ACHN (cell line): ENCODE results near the gene MYCN.

Experiments used
- DNase-seq: peaks from one replicate; pipeline ENCODE4 v3.0.0-alpha.2; 2015
- in situ Hi-C: cut with HindIII; loops from 2 replicates; pipeline ENCODE4 v1.10.0; 2017; ENCODE audit warnings: low sequenced_read_pairs, low pct_ligation_motif_present, low pct_unique_long_range_greater_than_20kb

MYCN gene

GRCh38 chr2:15984368-15985255 lies 44.3 kb downstream of the MYCN start:
- in situ Hi-C loops, result no loop called here
- no peak for DNase-seq

- in situ Hi-C loops, result no loop called here
- DNase-seq, result no peak
These were observed 45.2 kb downstream of the MYCN start for GRCh38 chr2:15985531-15985930.

DNA sequence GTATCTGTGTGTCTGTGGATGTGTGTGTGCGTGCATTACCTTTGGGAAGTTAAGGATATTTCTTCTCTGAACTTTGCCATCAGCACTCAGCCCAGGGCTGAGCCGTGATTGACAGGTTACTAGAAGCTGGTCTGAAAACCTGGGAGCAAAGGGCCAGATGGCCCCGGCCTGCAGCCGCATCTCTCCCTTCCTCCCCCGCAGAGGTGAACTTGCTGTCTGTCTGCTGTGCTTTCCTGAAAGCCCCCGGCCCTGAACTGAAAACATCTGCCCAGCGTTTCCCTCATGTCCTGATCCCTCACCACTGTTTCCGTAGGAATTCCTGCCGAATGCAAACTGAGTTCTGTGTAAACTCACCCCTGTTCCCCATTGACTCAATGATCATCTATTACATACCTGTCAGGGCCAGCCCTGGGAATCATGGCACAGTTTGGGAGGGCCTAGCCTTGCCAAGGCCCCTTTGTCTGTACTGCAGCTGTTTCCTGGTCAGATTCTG lies 45.8 kb downstream of the MYCN start:
- in situ Hi-C loops, result no loop called here
- no peak for DNase-seq

GRCh38 chr2:15986644-15987043 lies 46.3 kb downstream of the MYCN start:
- in situ Hi-C loops, result no loop called here
- DNase-seq, result no peak

GRCh38 chr2:15988733-15989132 lies 48.4 kb downstream of the MYCN start:
- DNase-seq, result no peak
- in situ Hi-C loops, result no loop called here

GRCh38 chr2:15989559-15989958 lies 49.2 kb downstream of the MYCN start:
- in situ Hi-C loops, result no loop called here
- no peak for DNase-seq

- DNase-seq, result no peak
- in situ Hi-C loops, result no loop called here
These were observed 50.1 kb downstream of the MYCN start for GRCh38 chr2:15990151-15991101.

DNA sequence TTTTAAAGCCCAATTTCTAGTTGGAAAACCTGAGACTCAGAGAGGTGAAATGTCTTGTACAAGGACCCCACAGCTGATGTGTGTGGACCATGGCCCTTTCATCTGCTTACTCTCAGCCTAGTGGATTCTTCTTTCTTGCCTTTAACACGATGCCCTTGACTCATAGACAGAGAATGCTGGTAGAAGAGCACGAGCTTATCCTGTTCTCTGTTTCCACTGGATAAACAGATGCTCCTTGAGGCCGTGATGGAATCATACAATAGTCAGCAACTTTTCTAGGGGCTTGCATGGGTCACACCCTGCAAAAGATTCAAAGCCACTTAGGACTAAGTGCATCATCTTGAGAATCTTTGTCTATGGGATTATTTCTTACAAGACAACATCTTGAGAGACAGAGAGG lies 50.9 kb downstream of the MYCN start:
- no peak for DNase-seq
- in situ Hi-C loops, result no loop called here

- no peak for DNase-seq
- in situ Hi-C loops, result no loop called here
These were observed 52.3 kb downstream of the MYCN start for GRCh38 chr2:15992457-15993231.

DNA sequence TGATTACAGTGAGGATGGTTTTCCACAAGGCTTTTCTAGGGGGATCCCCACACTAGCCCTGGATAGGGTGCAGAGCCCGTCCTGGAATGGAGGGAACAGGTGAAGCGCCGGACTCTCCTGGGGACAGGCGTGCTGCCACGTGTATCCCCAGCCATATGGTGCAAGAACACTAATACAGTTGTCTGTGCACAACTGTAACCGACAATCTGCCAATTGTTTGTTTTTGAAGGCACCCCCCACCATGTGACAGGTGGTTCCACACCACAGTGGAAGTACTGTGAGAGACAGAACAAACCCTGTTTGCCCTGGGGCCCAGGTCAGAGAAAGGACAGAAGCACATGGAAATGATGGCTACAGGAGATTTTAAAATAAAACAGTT lies 52.9 kb downstream of the MYCN start:
- DNase-seq, result no peak
- in situ Hi-C loops, result no loop called here

DNA sequence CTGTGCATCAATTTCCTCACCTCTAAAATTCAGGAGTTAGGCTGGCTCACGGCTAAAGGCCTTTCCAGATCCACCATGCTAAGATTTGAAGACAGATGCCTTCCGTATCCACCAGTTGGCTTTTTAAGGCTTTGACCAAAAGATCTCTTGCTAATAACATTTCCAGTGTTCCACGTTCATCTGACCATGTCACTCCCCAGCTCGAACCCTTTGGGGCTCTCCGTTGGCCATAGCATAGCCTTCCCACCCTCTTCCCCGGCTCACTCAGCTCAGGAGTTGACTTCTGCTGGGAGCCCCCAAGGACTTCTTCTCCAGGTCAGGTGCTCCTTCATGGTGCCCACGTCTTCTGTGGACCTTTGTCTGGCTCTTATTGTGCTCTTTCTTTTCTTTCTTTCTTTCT lies 53.3 kb downstream of the MYCN start:
- in situ Hi-C loops, result no loop called here
- no peak for DNase-seq

- in situ Hi-C loops, result no loop called here
These were observed 55.3 kb downstream of the MYCN start for GRCh38 chr2:15995603-15996002.

More at GRCh38 chr2:15995603-15996002, 55.3 kb downstream of the MYCN start:
- no peak for DNase-seq
